OCI-LY7 (cell line): ENCODE data around the gene ARL15. TPM values are rescaled to one million over a fixed set of nuclear protein-coding genes. Genes with fewer than 3 reads are reported as not detected.

Source experiments
- BruUV-seq: library from RNA; stranded (reverse); fragments of 400-500 nt; replicated peaks from 2 replicates; lab custom pipeline; 2021; lab: Mats Ljungman, UMichigan
- CTCF ChIA-PET: fragments of 300-600 bp; sonication (Branson Sonifier 250); formaldehyde crosslinking; loops from one replicate; lab custom pipeline; 2022; ENCODE audit warnings: antibody characterized with exemption; ENCODE audit not compliant: unreplicated experiment; lab: Charles Lee
- POLR2A ChIA-PET: fragments of 300-600 bp; sonication (Branson Sonifier 250); formaldehyde crosslinking; loops from one replicate; lab custom pipeline; 2022; ENCODE audit warnings: antibody characterized with exemption; lab: Charles Lee
- DNase-seq: peaks from one replicate; pipeline ENCODE4 v3.0.0-alpha.2; 2015; ENCODE audit warnings: low spot score
- H2AFZ ChIP-seq: fragments of 200-600 bp; sonication (generic), shearing (Covaris generic); 2 replicates; pipeline ENCODE4 v1.6.1; 2014; ENCODE audit warnings: mild to moderate bottlenecking, antibody characterized with exemption, low read length, moderate library complexity
- H3K27ac ChIP-seq: fragments of 200-600 bp; sonication (generic); 2 replicates; pipeline ENCODE4 v1.5.1; 2014; ENCODE audit warnings: mixed run types, low read depth, mild to moderate bottlenecking, moderate library complexity, low read length, inconsistent platforms; ENCODE audit not compliant: poor library complexity, severe bottlenecking
- H3K36me3 ChIP-seq: fragments of 200-600 bp; sonication (generic); 2 replicates; pipeline ENCODE4 v1.6.1; 2014; ENCODE audit warnings: mild to moderate bottlenecking, antibody characterized with exemption, low read length, moderate library complexity, mixed read lengths; ENCODE audit not compliant: insufficient read depth
- H3K4me1 ChIP-seq: fragments of 200-600 bp; sonication (generic); 2 replicates; pipeline ENCODE4 v1.5.1; 2014; ENCODE audit warnings: mild to moderate bottlenecking, low read length; ENCODE audit not compliant: insufficient read depth, poor library complexity, severe bottlenecking
- H3K4me2 ChIP-seq: fragments of 200-600 bp; sonication (generic); 2 replicates; pipeline ENCODE4 v1.6.1; 2014; ENCODE audit warnings: mild to moderate bottlenecking, low read length
- H3K4me3 ChIP-seq: fragments of 200-600 bp; sonication (generic); 2 replicates; pipeline ENCODE4 v1.5.1; 2014; ENCODE audit warnings: mild to moderate bottlenecking, low read depth, low read length; ENCODE audit not compliant: poor library complexity, severe bottlenecking
- H3K79me2 ChIP-seq: fragments of 200-600 bp; sonication (generic); 2 replicates; pipeline ENCODE4 v1.6.1; 2016; ENCODE audit warnings: low read depth, mild to moderate bottlenecking, low read length, moderate library complexity, mixed read lengths; ENCODE audit not compliant: insufficient read depth
- H3K9me2 ChIP-seq: fragments of 200-600 bp; sonication (generic); 2 replicates; pipeline ENCODE4 v1.6.1; 2016; ENCODE audit warnings: mild to moderate bottlenecking, low read length, mixed read lengths; ENCODE audit not compliant: insufficient read depth
- H3K9me3 ChIP-seq: fragments of 200-600 bp; sonication (generic); 2 replicates; pipeline ENCODE4 v1.6.1; 2014; ENCODE audit warnings: mild to moderate bottlenecking, mixed run types, low read length, mixed read lengths
- H4K20me1 ChIP-seq: fragments of 200-600 bp; sonication (generic); 2 replicates; pipeline ENCODE4 v1.6.1; 2014; ENCODE audit warnings: mild to moderate bottlenecking, antibody characterized with exemption, low read length, moderate library complexity, mixed read lengths; ENCODE audit not compliant: insufficient read depth
- CTCF ChIP-seq: fragments of 200-600 bp; sonication (generic); conservative IDR thresholded peaks from 2 replicates; pipeline ENCODE4 v1.5.1; 2014; ENCODE audit warnings: mild to moderate bottlenecking, antibody characterized with exemption, low read length, moderate library complexity, mixed read lengths
- EZH2phosphoT487 ChIP-seq: fragments of 200-600 bp; sonication (generic); IDR thresholded peaks from 2 replicates; pipeline ENCODE4 v1.6.1; 2018; ENCODE audit warnings: low read depth, borderline replicate concordance, mild to moderate bottlenecking, mixed run types, antibody characterized with exemption, low read length, moderate library complexity, mixed read lengths
- intact Hi-C: fragments of 100-400 bp; cut with micrococcal nuclease; formaldehyde crosslinking; loops from one replicate; pipeline ENCODE4 v1.10.0; 2022; ENCODE audit not compliant: unreplicated experiment
- microRNA-seq: library from miRNA; unstranded; fragments of <30 nt; microRNA quantifications from one replicate; pipeline ENCODE4 v1.2.0, GENCODE V29; 2022; ENCODE audit warnings: borderline replicate concordance
- small RNA-seq: library from RNA; depleted of rRNA; stranded (forward); fragments of <200 nt; gene quantifications from one replicate; pipeline ENCODE3, GENCODE V24; 2014
- total RNA-seq, 2 experiments: library from RNA; depleted of rRNA in 1 of 2; stranded (reverse); fragments of >200 nt in 1 of 2; shearing (Covaris generic) in 1 of 2; gene quantifications; 2 replicates each; pipeline ENCODE4 v1.2.3, GENCODE V29; 2014 to 2022

Gene ARL15
- total RNA-seq, 2 experiments from 2014 or later = 18.8 to 24.4 TPM

GRCh38 chr5:53834500-53834899 lies 475.9 kb downstream of the ARL15 start:
- Histone ChIP-seq H4K20me1 (no peaks in the 10 kb centered on the region), H3K9me2 (no peaks in the 10 kb centered on the region), H3K4me2 (no peak overlapping the region), H3K9me3 (no peaks in the 10 kb centered on the region), H3K79me2 (no peaks in the 10 kb centered on the region), H2AFZ (no peak overlapping the region), H3K27ac (no peak overlapping the region), H3K36me3 (no peaks in the 10 kb centered on the region), H3K4me1 (no peaks in the 10 kb centered on the region), H3K4me3 (no peak overlapping the region)
- ChIA-PET CTCF (no interaction called here), POLR2A (interaction anchor here (1.2 kb wide), 1 partner anchor 11 kb away, joined by 3 read pairs; no protein-coding TSS in a partner anchor)
- intact Hi-C loops = no loop called here
- BruUV-seq = no TSS peak
- TF ChIP-seq EZH2phosphoT487 (no peak), CTCF (no peak)
- DNase-seq = no peak

Small RNA genes within 50 kb of the gene (microRNA-seq; reads per million reads assigned to microRNA genes)
- gene MIR4459 (not detected), gene MIR581 (2.3 reads per million)

Small RNA genes within 50 kb of the gene (small RNA-seq; reads per million reads assigned to genes)
- gene AC008873.1 (not detected), gene MIR4459 (not detected), gene MIR581 (not detected), gene RNU6-272P (not detected)

Other genes with a start within 250 kb of the ARL15 start
- gene HSPB3, start 145.1 kb upstream of the ARL15 start, total RNA-seq (2014; rRNA removed; shearing (Covaris generic)) = not detected in 2 replicates
- gene HSPB3, start 145.1 kb upstream of the ARL15 start, total RNA-seq (2022) = not detected in 2 replicates
- 9.9 and 14.6 TPM in 2 replicates for gene SNX18, start 207.2 kb upstream of the ARL15 start, total RNA-seq (2014; rRNA removed; shearing (Covaris generic))
- 6.3 and 7.7 TPM in 2 replicates for gene SNX18, start 207.2 kb upstream of the ARL15 start, total RNA-seq (2022)